Testis (tissue), 3 donors: Measurements from ENCODE around the gene HMHB1. TPM values are rescaled to one million over a fixed set of nuclear protein-coding genes. Genes with fewer than 3 reads are reported as not detected.
"Not testable (repeated sequence)": the region's sequence is repeated elsewhere in the genome, so short reads cannot be mapped to it uniquely, and the experiment has no call there.

Experiments used
- DNase-seq: peaks from one replicate; pipeline ENCODE4 v3.0.0-alpha.2; 2019
- H3K27ac ChIP-seq, 2 donors: fragments of 200-600 bp; sonication (generic); one replicate each; pipeline ENCODE4 v1.5.1; 2019
- H3K27me3 ChIP-seq: fragments of 200-600 bp; sonication (generic); one replicate; pipeline ENCODE4 v1.5.1; 2019
- H3K36me3 ChIP-seq: fragments of 200-600 bp; sonication (generic); one replicate; pipeline ENCODE4 v1.5.1; 2017; ENCODE audit warnings: low read depth; ENCODE audit errors: missing control alignments
- H3K4me1 ChIP-seq: fragments of 200-600 bp; sonication (generic); one replicate; pipeline ENCODE4 v1.5.1; 2019
- H3K4me3 ChIP-seq, 2 donors: fragments of 200-600 bp; sonication (generic); one replicate each; pipeline ENCODE4 v1.5.1; 2017 to 2019
- H3K9me3 ChIP-seq: fragments of 200-600 bp; sonication (generic); one replicate; pipeline ENCODE4 v1.5.1; 2017
- POLR2A ChIP-seq: fragments of 450-650 bp; IDR thresholded peaks from one replicate; pipeline ENCODE4 v1.6.1; 2017; ENCODE audit warnings: antibody characterized with exemption, mild to moderate bottlenecking, moderate library complexity
- WGBS, 2 donors: methylation state at CpG; one replicate each; pipeline ENCODE4 v1.1.5; 2018; 5-methylcytosine and 5-hydroxymethylcytosine counted together
- intact Hi-C: fragments of 100-400 bp; cut with DNase I; formaldehyde crosslinking; loops from one replicate; pipeline ENCODE4 v1.15.1; 2023; ENCODE audit warnings: low total_unique reads
- polyA plus RNA-seq: library from polyadenylated mRNA; stranded (reverse); fragments of 350-450 nt; fragmentation: Illumina TruSeq; extraction: RNeasy Lipid Tissue Mini Kit (QIAGEN cat#74804); gene quantifications from one replicate; pipeline ENCODE4 v1.2.3, GENCODE V29; 2014; ENCODE audit warnings: low read depth, low replicate concordance; ENCODE audit not compliant: insufficient read depth
- total RNA-seq, 2 donors: library from RNA; depleted of rRNA; stranded (reverse); fragments of >200 nt; gene quantifications; one replicate each; pipeline ENCODE4 v1.2.3, GENCODE V29; 2016
- TF ChIP-seq, protein P1 (sequence below), 3 experiments: fragments of 450-650 bp in 2 of 3; fragments of 200-600 bp in 1 of 3; sonication (generic) in 1 of 3; IDR thresholded peaks; one replicate each; pipeline ENCODE4 v1.5.1; 2016 to 2019; ENCODE audit warnings: antibody characterized with exemption in 3 of 3, mild to moderate bottlenecking in 2 of 3, moderate library complexity in 1 of 3

The HMHB1 gene
- total and polyA plus RNA-seq, 3 donors from 2014 or later, result 2.7 TPM; not detected in 2

- no peak for DNase-seq
- H3K4me3 ChIP-seq, result no peak overlapping the region
- no peaks in the 10 kb centered on the region for H3K36me3 ChIP-seq
- WGBS, 2 donors, result 92 to 93% methylated on average over 1 of the region's 1 CpG
- TF ChIP-seq, protein P1, sequence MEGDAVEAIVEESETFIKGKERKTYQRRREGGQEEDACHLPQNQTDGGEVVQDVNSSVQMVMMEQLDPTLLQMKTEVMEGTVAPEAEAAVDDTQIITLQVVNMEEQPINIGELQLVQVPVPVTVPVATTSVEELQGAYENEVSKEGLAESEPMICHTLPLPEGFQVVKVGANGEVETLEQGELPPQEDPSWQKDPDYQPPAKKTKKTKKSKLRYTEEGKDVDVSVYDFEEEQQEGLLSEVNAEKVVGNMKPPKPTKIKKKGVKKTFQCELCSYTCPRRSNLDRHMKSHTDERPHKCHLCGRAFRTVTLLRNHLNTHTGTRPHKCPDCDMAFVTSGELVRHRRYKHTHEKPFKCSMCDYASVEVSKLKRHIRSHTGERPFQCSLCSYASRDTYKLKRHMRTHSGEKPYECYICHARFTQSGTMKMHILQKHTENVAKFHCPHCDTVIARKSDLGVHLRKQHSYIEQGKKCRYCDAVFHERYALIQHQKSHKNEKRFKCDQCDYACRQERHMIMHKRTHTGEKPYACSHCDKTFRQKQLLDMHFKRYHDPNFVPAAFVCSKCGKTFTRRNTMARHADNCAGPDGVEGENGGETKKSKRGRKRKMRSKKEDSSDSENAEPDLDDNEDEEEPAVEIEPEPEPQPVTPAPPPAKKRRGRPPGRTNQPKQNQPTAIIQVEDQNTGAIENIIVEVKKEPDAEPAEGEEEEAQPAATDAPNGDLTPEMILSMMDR (IDR thresholded peaks at IDR 0.05), result no peak
- TF ChIP-seq POLR2A, result no peak
- no peaks in the 10 kb centered on the region for H3K4me1 ChIP-seq
- H3K9me3 ChIP-seq, result no peaks in the 10 kb centered on the region
- H3K27ac ChIP-seq, result no peak overlapping the region
- no peaks in the 10 kb centered on the region for H3K27me3 ChIP-seq
- intact Hi-C loops, result no loop called here
Observed at GRCh38 chr5:143807401-143807800, 4.6 kb upstream of the HMHB1 start.

DNA sequence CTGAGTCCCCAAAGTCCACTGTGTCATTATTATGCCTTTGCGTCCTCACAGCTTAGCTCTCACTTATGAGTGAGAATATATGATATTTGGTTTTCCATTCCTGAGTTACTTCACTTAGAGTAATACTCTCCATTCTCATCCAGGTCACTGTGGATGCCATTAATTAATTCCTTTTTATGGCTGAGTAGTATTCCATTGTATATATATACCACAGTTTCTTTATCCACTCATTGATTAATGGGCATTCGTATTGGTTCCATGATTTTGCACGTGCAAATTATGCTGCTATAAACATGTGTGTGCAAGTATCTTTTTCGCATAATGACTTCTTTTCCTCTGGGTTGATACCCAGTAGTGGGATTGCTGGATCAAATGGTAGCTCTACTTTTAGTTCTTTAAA is 4.4 kb downstream of the HMHB1 start:
- H3K4me1 ChIP-seq, H3K36me3 ChIP-seq, H3K9me3 ChIP-seq, H3K27me3 ChIP-seq, DNase-seq, intact Hi-C loops, H3K27ac ChIP-seq, H3K4me3 ChIP-seq: not testable (repeated sequence)
- 86 to 93% methylated on average over 4 of the region's 4 CpGs for WGBS, 2 donors

DNA sequence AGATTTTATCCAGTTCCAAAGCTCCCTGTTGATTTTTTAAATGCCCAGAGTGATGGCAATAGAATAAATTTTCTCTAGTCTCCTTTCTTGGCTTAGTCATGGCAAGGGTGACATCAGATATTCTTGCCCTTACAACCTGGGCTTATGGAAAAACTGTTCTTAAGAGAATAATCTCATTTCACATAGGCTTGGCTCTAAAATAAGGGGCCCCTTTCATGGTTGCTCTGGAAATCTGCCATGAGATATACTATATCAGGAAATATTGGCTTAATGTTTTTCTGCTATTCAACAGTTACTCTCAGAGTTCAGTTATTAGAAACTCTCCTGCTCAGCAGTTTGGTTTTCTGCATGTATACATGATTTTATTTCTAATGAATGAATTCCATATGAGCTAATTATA is 7.8 kb downstream of the HMHB1 start:
- H3K27ac ChIP-seq, result no peak overlapping the region
- no peaks in the 10 kb centered on the region for H3K9me3 ChIP-seq
- intact Hi-C loops, result loop anchor here (10.0 kb wide), 2 partner anchors 415 to 815 kb away; partner anchors contain the start of gene NR3C1
- DNase-seq, result no peak
- no peaks in the 10 kb centered on the region for H3K4me1 ChIP-seq
- TF ChIP-seq POLR2A, result no peak
- TF ChIP-seq, protein P1 (IDR thresholded peaks at IDR 0.05), result no peak
- H3K4me3 ChIP-seq, result no peak overlapping the region
- H3K27me3 ChIP-seq, result no peaks in the 10 kb centered on the region
- H3K36me3 ChIP-seq, result no peaks in the 10 kb centered on the region

DNA sequence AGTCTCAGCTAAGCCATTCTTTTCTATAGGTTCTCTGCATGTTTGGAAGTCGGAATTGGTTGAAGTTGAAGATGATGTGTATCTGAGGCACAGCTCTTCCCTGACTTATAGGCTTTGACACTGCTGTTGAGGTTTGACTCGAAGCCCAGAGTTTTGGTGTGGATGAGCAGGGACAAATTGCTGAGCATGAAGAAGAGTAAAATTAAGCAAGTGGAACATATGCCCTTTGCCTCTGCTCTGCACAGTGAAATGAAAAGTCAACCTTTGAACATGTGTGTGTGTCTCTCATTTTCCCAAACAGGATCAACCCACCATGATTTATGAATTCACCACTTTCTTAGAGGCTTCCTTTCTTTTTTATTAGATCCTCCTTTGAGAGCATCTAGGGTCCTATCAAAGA is 8.5 kb downstream of the HMHB1 start:
- Histone ChIP-seq H3K4me3 (no peak overlapping the region), H3K4me1 (no peaks in the 10 kb centered on the region), H3K9me3 (no peaks in the 10 kb centered on the region), H3K27me3 (no peaks in the 10 kb centered on the region), H3K27ac (no peak overlapping the region), H3K36me3 (no peaks in the 10 kb centered on the region)
- no peak for DNase-seq
- intact Hi-C loops, result loop anchor here (10.0 kb wide), 2 partner anchors 416 to 816 kb away; partner anchors contain the start of gene NR3C1
- TF ChIP-seq, protein P1 (IDR thresholded peaks at IDR 0.05), result no peak
- TF ChIP-seq POLR2A, result no peak
- WGBS, 2 donors, result 88 to 98% methylated on average over 2 of the region's 2 CpGs

DNA sequence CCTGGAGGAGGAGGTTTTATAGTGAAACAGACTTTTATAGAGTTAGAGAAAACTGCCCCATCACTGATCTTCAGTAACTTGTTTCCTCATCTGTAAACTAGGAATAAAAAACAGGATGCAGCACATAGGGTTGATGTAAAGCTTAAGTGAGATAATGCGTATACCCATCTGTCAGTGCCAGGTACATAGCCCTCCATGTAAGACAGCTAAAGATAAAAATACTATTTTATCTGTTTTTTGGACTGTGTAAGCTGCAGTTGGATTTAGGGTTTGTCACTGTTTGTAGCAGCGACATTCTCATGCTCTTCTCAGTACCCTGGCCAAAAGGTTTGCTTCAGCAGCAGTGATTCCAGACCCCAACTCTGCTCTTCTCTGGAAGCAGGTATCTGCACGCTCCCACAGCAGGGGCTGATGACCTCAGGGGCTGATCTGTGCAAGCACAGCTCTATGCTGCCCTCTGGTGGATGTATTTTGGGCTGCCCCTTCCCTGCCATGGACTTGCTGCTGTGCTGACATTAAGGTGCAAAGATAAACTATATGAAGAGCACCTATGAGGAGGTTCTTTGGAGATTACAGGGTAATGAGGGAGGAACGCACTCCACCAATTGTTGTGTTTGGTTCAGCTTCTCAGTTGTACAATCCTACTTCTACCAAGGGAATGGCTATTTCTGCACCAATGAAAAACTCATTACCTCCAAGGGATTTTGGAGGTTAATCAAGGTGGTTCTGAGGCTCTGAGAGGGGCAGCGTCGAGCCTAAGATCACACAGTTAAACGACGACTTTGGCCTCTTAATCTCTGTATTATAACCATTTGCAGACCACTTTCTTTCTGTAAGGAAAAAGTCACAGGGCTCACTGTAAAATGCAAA is 13.1 kb downstream of the HMHB1 start:
- WGBS, 2 donors, result 37 to 40% methylated on average over 8 of the region's 8 CpGs

More for the DNA sequence above, 13.1 kb downstream of the HMHB1 start:
- Histone ChIP-seq H3K4me3 (no peak overlapping the region), H3K9me3 (no peaks in the 10 kb centered on the region), H3K4me1 (no peaks in the 10 kb centered on the region), H3K27ac (no peak overlapping the region), H3K36me3 (no peaks in the 10 kb centered on the region), H3K27me3 (no peaks in the 10 kb centered on the region)
- TF ChIP-seq POLR2A, result no peak
- TF ChIP-seq, protein P1 (IDR thresholded peaks at IDR 0.05), result peak; percentile 86 to 97 (median 87)
- DNase-seq, result peak; percentile 93
- intact Hi-C loops, result loop anchor here (10.0 kb wide), 2 partner anchors 420 to 820 kb away; partner anchors contain the start of gene NR3C1
